HG03175 (cell line): ENCODE data around the gene CAPN10.
"Not testable (repeated sequence)": the region's sequence is repeated elsewhere in the genome, so short reads cannot be mapped to it uniquely, and the experiment has no call there.

Source experiments
- ATAC-seq: cut with Tn5 transposase; IDR thresholded peaks from one replicate; pipeline ENCODE4 v1.9.1; 2021; ENCODE audit warnings: mild to moderate bottlenecking, moderate library complexity; ENCODE audit not compliant: unreplicated experiment

Gene CAPN10

GRCh38 chr2:240586198-240586918, at the start of gene CAPN10:
Gene CAPN10, plus strand, starts transcription at chr2:240586734. Its CDS starts 178 bp downstream, at chr2:240586912.
- ATAC-seq: peak; percentile 69

- no peak for ATAC-seq
Observed at GRCh38 chr2:240538031-240538780, 48.3 kb upstream of the CAPN10 start.

- ATAC-seq: not testable (repeated sequence)
Observed at GRCh38 chr2:240539101-240539500, 47.4 kb upstream of the CAPN10 start.

- no peak for ATAC-seq
Observed at GRCh38 chr2:240539906-240540305, 46.6 kb upstream of the CAPN10 start.

GRCh38 chr2:240551288-240551687, 35.2 kb upstream of the CAPN10 start:
- no peak for ATAC-seq

- ATAC-seq: no peak
Observed at GRCh38 chr2:240551811-240552210, 34.7 kb upstream of the CAPN10 start.

- ATAC-seq: no peak
Observed at GRCh38 chr2:240553956-240554480, 32.5 kb upstream of the CAPN10 start.

- no peak for ATAC-seq
Observed at GRCh38 chr2:240554767-240555493, 31.6 kb upstream of the CAPN10 start.

- ATAC-seq: no peak
Observed at GRCh38 chr2:240555541-240556250, 30.8 kb upstream of the CAPN10 start.

GRCh38 chr2:240556553-240557100, 29.9 kb upstream of the CAPN10 start:
- ATAC-seq: no peak

- no peak for ATAC-seq
Observed at GRCh38 chr2:240557101-240557751, 29.3 kb upstream of the CAPN10 start.

GRCh38 chr2:240557808-240558207, 28.7 kb upstream of the CAPN10 start, which contains the start of gene ANKMY1:
Gene ANKMY1, minus strand, starts transcription at chr2:240557988. Its CDS starts 653 bp downstream, at chr2:240557335.
- ATAC-seq: no peak

GRCh38 chr2:240558236-240558761, 28.2 kb upstream of the CAPN10 start:
- no peak for ATAC-seq

- ATAC-seq: no peak
Observed at GRCh38 chr2:240559286-240559685, 27.2 kb upstream of the CAPN10 start.

- ATAC-seq: peak; percentile 64
Observed at GRCh38 chr2:240560084-240560479, 26.5 kb upstream of the CAPN10 start, which contains the start of gene DUSP28. Gene DUSP28, plus strand, starts transcription at chr2:240560357. Its CDS starts 328 bp downstream, at chr2:240560685.

GRCh38 chr2:240560480-240561324, 25.8 kb upstream of the CAPN10 start:
- ATAC-seq: peak; percentile 54

GRCh38 chr2:240561325-240561971, 25.1 kb upstream of the CAPN10 start:
- no peak for ATAC-seq

GRCh38 chr2:240563231-240563630, 23.3 kb upstream of the CAPN10 start:
- not testable (repeated sequence) for ATAC-seq
